ENCODE results near the gene KLF15.
"Not testable (repeated sequence)": the region's sequence is repeated elsewhere in the genome, so short reads cannot be mapped to it uniquely, and the experiment has no call there.

KLF15 gene

GRCh38 chr3:126345641-126346460 lies 11.4 kb downstream of the KLF15 start:
- FAIRE-seq: no peak

- FAIRE-seq: no peak
These were observed 12.0 kb downstream of the KLF15 start for GRCh38 chr3:126345231-126345630.

GRCh38 chr3:126344380-126345041 lies 12.7 kb downstream of the KLF15 start:
- no peak for FAIRE-seq

GRCh38 chr3:126343649-126344035 lies 13.6 kb downstream of the KLF15 start:
- FAIRE-seq: no peak

- no peak for FAIRE-seq
These were observed 14.1 kb downstream of the KLF15 start for GRCh38 chr3:126342991-126343648.

GRCh38 chr3:126342211-126342610 lies 15.0 kb downstream of the KLF15 start:
- no peak for FAIRE-seq

GRCh38 chr3:126341755-126342150 lies 15.5 kb downstream of the KLF15 start:
- FAIRE-seq: no peak

- no peak for FAIRE-seq
These were observed 16.1 kb downstream of the KLF15 start for GRCh38 chr3:126340943-126341754.

- FAIRE-seq: no peak
These were observed 16.6 kb downstream of the KLF15 start for GRCh38 chr3:126340596-126340942.

GRCh38 chr3:126340081-126340511 lies 17.1 kb downstream of the KLF15 start:
- no peak for FAIRE-seq

- no peak for FAIRE-seq
These were observed 17.7 kb downstream of the KLF15 start for GRCh38 chr3:126339466-126339865.

GRCh38 chr3:126338790-126339288 lies 18.4 kb downstream of the KLF15 start:
- no peak for FAIRE-seq

GRCh38 chr3:126337980-126338651 lies 19.1 kb downstream of the KLF15 start:
- FAIRE-seq: no peak

- FAIRE-seq: not testable (repeated sequence)
These were observed 25.3 kb downstream of the KLF15 start for GRCh38 chr3:126331812-126332336.

GRCh38 chr3:126329927-126330725 lies 27.1 kb downstream of the KLF15 start:
- no peak for FAIRE-seq

GRCh38 chr3:126326629-126327028 lies 30.6 kb downstream of the KLF15 start:
- FAIRE-seq: no peak

- FAIRE-seq: no peak
These were observed 34.8 kb downstream of the KLF15 start for GRCh38 chr3:126322181-126322967.

- no peak for FAIRE-seq
These were observed 35.7 kb downstream of the KLF15 start for GRCh38 chr3:126321490-126321889.

GRCh38 chr3:126320517-126321293 lies 36.5 kb downstream of the KLF15 start:
- FAIRE-seq: no peak
